ENCODE results near the gene GALNT10. TPM values are rescaled to one million over a fixed set of nuclear protein-coding genes. Genes with fewer than 3 reads are reported as not detected.

The GALNT10 gene
- total RNA-seq, 4 donors from 2014 or later, result 11.6 to 16.3 (median 14.8) TPM

DNA sequence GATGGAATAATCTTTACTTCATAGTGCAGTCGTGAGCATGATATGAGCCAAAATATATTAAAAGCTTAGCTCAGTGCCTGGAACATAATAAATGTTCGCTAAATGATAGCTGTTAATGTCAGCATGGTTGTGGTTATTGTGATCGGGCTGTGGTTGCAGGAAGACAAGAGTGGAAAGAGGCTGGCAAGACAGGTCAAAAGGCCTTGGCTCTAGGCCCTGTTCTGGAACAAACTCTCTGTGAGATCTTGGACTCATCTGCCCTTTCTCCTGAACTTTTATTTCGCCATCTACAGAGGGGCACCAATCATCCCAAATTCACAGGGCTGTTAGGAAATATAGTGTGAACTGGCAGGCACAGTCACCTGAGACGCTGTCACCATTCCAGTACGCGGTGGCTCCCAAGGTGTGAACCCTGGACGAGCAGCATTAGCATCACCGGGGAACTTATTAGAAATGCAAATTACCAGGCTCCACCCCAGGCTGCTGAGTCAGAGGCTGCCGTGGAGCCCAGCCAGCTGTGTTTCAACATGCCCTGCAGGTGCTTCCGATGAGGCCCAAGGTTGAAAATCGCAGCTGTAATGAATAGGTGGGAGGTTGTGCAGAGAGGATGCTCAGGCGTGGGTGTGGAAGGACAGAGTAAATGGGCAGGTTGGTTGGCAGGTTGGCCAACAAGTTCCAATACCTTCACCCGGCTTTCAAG is 205.0 kb downstream of the GALNT10 start:
- H3K27me3 ChIP-seq, result no peaks in the 10 kb centered on the region
- DNase-seq (ENCODE audit: low spot score in 2 of 2), result no peak
- no peak overlapping the region for H3K27ac ChIP-seq
- H3K4me1 ChIP-seq, result peaks cover 3% of the 10 kb centered on the region
- no peaks in the 10 kb centered on the region for H3K9me3 ChIP-seq
- TF ChIP-seq, protein P1, sequence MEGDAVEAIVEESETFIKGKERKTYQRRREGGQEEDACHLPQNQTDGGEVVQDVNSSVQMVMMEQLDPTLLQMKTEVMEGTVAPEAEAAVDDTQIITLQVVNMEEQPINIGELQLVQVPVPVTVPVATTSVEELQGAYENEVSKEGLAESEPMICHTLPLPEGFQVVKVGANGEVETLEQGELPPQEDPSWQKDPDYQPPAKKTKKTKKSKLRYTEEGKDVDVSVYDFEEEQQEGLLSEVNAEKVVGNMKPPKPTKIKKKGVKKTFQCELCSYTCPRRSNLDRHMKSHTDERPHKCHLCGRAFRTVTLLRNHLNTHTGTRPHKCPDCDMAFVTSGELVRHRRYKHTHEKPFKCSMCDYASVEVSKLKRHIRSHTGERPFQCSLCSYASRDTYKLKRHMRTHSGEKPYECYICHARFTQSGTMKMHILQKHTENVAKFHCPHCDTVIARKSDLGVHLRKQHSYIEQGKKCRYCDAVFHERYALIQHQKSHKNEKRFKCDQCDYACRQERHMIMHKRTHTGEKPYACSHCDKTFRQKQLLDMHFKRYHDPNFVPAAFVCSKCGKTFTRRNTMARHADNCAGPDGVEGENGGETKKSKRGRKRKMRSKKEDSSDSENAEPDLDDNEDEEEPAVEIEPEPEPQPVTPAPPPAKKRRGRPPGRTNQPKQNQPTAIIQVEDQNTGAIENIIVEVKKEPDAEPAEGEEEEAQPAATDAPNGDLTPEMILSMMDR (IDR thresholded peaks at IDR 0.05), result no peak
- no peak for TF ChIP-seq POLR2AphosphoS5 (IDR thresholded peaks at IDR 0.05)
- TF ChIP-seq EP300 (IDR thresholded peaks at IDR 0.05), result no peak
- TF ChIP-seq POLR2A (IDR thresholded peaks at IDR 0.05), result no peak
- H3K4me3 ChIP-seq, result no peak overlapping the region
- 56% methylated on average over 14 of the region's 14 CpGs for WGBS
- peaks cover 2% of the 10 kb centered on the region for H3K36me3 ChIP-seq

DNA sequence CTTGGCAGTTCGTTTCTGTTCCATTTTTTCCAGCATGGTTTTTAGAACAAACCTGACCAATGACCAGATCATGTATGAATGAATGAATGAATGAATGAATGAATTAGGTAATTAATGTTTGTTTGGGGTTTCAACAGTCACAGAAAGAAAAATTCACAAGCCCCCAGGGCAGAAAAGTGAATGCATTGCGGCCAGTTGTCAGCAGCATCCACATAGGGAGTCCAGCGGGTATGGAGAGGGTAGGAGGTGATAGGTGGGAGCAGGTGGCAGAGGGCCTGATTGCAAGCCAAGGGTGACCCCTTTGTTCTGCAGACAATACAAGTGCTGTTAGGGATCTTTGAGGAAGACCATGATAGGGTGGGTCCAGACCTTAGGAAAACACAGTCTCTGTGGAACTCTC is 205.6 kb downstream of the GALNT10 start:
- Histone ChIP-seq H3K27ac (no peak overlapping the region), H3K4me3 (no peak overlapping the region), H3K4me1 (peaks cover 3% of the 10 kb centered on the region), H3K36me3 (peaks cover 2% of the 10 kb centered on the region), H3K27me3 (no peaks in the 10 kb centered on the region), H3K9me3 (no peaks in the 10 kb centered on the region)
- WGBS, result 72% methylated on average over 3 of the region's 3 CpGs
- DNase-seq (ENCODE audit: low spot score in 2 of 2), result no peak
- TF ChIP-seq POLR2A (IDR thresholded peaks at IDR 0.05) (no peak), POLR2AphosphoS5 (IDR thresholded peaks at IDR 0.05) (no peak)
- TF ChIP-seq, protein P1 (IDR thresholded peaks at IDR 0.05), result no peak

- no peaks in the 10 kb centered on the region for H3K27me3 ChIP-seq
- H3K4me1 ChIP-seq, result peaks cover 3% of the 10 kb centered on the region
- no peaks in the 10 kb centered on the region for H3K36me3 ChIP-seq
- no peak for DNase-seq (ENCODE audit: low spot score in 2 of 2)
- H3K4me3 ChIP-seq, result no peak overlapping the region
- H3K9me3 ChIP-seq, result no peaks in the 10 kb centered on the region
- 54% methylated on average over 10 of the region's 10 CpGs for WGBS
- no peak overlapping the region for H3K27ac ChIP-seq
- TF ChIP-seq, protein P1 (IDR thresholded peaks at IDR 0.05), result no peak
- TF ChIP-seq POLR2A (IDR thresholded peaks at IDR 0.05) (no peak), POLR2AphosphoS5 (IDR thresholded peaks at IDR 0.05) (no peak), EP300 (IDR thresholded peaks at IDR 0.05) (no peak)
Measured at GRCh38 chr5:154397652-154398406, 207.3 kb downstream of the GALNT10 start.

GRCh38 chr5:154400678-154401077 is 210.1 kb downstream of the GALNT10 start:
- no peak overlapping the region for H3K4me3 ChIP-seq
- no peak overlapping the region for H3K27ac ChIP-seq
- TF ChIP-seq POLR2AphosphoS5 (IDR thresholded peaks at IDR 0.05) (no peak), POLR2A (IDR thresholded peaks at IDR 0.05) (no peak), EP300 (IDR thresholded peaks at IDR 0.05) (no peak)
- TF ChIP-seq, protein P1 (IDR thresholded peaks at IDR 0.05), result no peak
- 74% methylated on average over 2 of the region's 3 CpGs for WGBS
- DNase-seq (ENCODE audit: low spot score in 2 of 2), result no peak
- H3K27me3 ChIP-seq, result no peaks in the 10 kb centered on the region
- H3K4me1 ChIP-seq, result peaks cover 10% of the 10 kb centered on the region
- H3K36me3 ChIP-seq, result no peaks in the 10 kb centered on the region
- no peaks in the 10 kb centered on the region for H3K9me3 ChIP-seq

- WGBS, result 89% methylated on average over 4 of the region's 5 CpGs
- Histone ChIP-seq H3K27ac (no peak overlapping the region), H3K4me1 (peaks cover 10% of the 10 kb centered on the region), H3K4me3 (no peak overlapping the region), H3K27me3 (no peaks in the 10 kb centered on the region), H3K36me3 (no peaks in the 10 kb centered on the region), H3K9me3 (no peaks in the 10 kb centered on the region)
- no peak for DNase-seq (ENCODE audit: low spot score in 2 of 2)
- TF ChIP-seq POLR2A (IDR thresholded peaks at IDR 0.05) (no peak), POLR2AphosphoS5 (IDR thresholded peaks at IDR 0.05) (no peak)
- TF ChIP-seq, protein P1 (IDR thresholded peaks at IDR 0.05), result no peak
Measured at GRCh38 chr5:154401355-154401754, 210.8 kb downstream of the GALNT10 start.

All from suprapubic skin (tissue), 4 donors.